ENCODE results near the gene CATSPERD.
A peak's percentile ranks its signal among the peaks of the same experiment; 100 is the strongest.

CATSPERD gene

DNA sequence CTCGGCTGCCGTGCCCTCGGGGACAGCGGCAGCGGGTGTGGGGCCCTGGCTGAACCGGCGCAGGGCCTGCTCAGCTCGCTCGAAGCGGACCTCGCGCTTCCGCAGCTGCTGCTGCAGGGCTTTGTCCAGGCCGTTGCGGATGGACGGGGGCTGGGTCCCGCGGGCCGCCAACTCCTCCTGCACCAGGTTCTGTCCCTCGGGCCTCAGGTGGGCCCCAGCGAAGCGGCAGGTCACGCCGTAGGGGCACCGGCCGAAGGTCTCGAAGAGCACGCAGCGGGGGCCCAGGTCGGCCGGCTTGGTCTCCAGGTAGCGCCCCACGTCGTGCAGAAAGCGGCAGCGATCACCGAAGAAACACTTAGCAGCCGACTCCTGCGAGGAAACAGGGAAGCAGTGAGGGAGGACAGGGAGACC lies 68.9 kb downstream of the CATSPERD start:
- DNase-seq: no peak

- DNase-seq: no peak
These were observed 69.6 kb downstream of the CATSPERD start for GRCh38 chr19:5789886-5790558.

DNA sequence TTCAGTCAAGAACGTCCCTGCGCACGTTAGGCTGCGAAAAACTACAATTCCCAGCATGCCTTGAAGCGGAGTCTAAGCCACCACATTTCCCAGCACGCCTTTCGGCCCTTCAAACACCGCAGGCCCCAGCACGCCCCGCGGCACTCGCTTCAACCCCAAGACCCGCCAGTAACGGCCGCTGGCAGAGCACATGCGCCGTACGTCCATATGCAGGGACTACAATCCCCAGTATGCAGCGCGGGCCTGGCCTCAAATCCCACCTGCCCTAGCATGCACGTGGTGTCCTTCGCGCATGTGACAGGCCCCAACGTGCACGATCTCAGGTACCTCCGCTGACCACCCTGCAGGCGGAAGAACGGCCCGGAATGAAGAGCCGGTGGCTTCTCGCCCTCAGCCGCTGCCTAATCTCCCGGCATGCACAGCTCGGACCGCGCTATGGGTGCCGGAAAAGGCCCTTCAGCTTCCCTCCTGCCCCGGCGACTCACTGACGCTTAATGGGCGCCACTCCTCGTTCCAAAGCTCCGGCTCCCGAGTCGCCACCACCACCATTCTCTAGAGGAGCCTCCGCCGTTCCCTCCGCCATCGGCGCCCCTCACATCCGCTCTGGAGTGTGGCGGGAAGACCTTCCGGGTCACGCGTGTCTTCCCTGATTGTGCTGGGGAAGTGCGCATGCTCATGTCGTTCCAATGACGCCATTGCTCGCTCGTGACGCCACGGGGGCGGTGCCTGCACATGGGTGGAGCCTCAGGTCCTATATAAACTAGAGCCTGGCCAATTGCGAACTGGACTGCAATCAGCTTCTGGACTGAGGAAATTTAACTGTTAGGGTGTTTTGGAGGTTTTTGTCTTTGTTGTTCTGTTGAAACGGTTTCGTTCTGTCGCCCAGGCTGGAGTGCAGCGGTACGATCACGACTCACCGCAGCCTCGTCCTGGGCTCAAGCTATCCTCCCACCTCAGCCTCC lies 70.4 kb downstream of the CATSPERD start, which contains the start of gene DUS3L:
DUS3L (minus strand) TSS at position 605 of the 962 bp plus-strand sequence; CDS start at position 583, 22 bp downstream.
- DNase-seq: peak; percentile 95

GRCh38 chr19:5792224-5792623 lies 71.8 kb downstream of the CATSPERD start:
- no peak for DNase-seq

- no peak for DNase-seq
These were observed 72.8 kb downstream of the CATSPERD start for GRCh38 chr19:5793188-5793587.

- DNase-seq: no peak
These were observed 75.0 kb downstream of the CATSPERD start for GRCh38 chr19:5795382-5795919.

DNA sequence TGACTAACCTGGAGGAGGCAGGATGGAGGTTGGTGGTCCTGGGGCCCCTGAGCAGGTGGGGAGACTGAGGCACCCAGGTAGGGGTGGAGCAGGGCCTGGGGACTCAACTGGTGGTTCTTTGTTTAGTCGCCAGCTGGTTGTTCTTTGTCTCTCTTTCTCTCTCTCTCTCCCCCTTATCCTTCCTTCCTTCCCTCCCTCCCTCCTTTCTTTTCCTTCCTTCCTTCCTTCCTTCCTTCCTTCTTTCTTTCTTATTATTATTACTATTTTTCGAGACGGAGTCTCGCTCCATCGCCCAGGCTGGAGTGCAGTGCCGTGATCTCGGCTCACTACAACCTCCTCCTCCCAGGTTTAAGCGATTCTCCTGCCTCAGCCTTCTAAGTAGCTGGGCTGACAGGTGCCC lies 77.8 kb downstream of the CATSPERD start:
- no peak for DNase-seq

- DNase-seq: no peak
These were observed 79.1 kb downstream of the CATSPERD start for GRCh38 chr19:5799247-5800241.

- no peak for DNase-seq
These were observed 80.2 kb downstream of the CATSPERD start for GRCh38 chr19:5800361-5801270.

- peak; percentile 15 for DNase-seq
These were observed 81.6 kb downstream of the CATSPERD start for GRCh38 chr19:5801796-5802619.

GRCh38 chr19:5803441-5803751 lies 83.0 kb downstream of the CATSPERD start:
- DNase-seq: no peak

DNA sequence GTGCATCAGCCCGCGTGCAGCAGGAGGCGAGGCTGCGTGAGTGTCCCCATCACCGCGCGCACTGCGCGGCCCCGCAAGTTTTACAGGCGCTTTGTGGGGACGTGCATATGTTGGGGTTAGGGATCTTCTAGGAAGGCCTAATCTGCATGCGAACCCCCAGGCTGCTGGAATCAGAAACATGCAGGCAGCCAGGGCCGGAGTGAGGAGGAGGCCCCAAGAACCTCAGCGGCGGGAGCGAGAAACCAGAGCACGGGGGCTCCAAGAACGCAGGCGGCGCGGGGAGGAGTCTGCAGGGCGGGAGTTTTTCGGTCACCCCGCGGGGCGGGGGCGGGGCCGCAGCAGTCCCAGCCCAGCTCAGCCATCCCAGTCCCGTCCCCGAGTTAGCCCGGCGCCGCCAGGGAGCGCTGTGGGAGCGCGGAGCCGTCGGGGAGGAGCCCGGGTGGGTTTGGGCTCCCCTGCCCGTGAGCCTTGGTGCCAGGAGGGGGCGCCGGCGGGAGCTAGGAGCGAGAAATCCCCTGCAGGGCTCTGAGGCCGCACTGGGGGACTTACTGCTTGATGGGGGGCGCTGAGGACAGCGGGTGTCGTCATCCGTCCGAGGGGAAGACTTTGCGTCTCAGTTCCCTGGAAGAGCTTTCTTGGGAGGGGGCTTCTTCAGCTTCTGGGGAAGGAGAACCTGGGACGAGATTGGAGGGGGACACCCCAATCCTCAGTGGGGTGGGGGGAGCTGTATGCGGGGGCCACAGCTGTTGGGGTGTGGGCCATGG lies 83.5 kb downstream of the CATSPERD start:
- DNase-seq: peak; percentile 92

- DNase-seq: peak; percentile 81
These were observed 84.4 kb downstream of the CATSPERD start, which contains the start of gene NRTN for GRCh38 chr19:5804516-5805461. NRTN (plus strand) TSS chr19:5805067; CDS start chr19:5824166, 19,099 bp downstream.

GRCh38 chr19:5805462-5806132 lies 85.2 kb downstream of the CATSPERD start:
- DNase-seq: peak; percentile 78

GRCh38 chr19:5806133-5806489 lies 85.7 kb downstream of the CATSPERD start:
- no peak for DNase-seq

DNA sequence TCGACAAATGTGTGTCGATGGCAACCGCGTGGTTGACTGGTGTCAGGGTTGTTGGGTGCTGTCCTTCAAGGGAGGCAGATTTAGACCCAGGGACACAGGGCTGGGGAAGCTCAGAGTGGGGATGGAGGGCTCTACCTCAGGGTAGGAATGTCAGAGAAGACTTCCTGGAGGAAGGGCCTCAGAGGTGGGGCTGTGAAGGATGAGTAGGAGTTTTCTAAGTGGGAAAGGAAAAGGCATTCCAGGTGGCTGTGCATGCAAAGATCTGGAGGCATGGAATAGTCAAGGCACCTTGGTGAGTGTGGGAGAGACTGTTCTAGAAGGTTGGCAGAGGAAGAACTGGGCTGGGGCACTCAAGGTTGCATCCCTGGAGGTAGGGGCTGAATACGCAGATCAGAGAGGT lies 86.5 kb downstream of the CATSPERD start:
- DNase-seq: no peak

DNA sequence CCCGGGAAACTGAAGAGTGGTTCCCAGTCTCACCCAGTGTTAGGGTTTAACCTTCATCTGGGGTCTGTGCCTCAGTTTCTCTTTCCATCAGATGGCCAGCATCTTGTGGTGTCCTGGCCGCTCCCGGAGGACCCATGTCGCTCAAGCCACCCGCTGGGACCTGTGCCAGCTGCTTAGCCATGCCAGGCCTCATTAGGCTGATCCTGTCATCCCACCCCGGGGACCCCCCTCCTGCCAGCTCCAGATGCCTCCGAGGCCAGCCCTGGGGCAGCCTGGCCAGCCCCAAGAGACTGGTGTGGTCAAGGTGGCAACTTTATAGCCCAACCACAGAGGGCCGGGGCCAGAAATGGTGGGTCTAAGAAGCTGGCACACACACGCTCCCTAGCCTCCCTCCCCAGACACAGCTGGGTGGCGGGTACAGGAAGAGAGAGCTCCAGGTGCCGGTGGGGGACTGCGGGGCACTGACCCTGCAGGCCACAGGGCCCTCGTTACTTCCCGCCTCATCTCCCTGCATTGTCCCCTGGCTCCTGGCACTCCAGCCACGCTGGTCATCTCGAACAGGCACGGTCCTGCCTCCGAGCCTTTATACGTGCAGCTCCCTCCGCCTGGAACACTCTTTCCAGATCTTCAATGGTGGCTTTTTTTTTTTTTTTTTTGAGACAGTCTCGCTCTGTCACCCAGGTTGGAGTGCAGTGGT lies 87.8 kb downstream of the CATSPERD start:
- DNase-seq: no peak

Data from CD4-positive, alpha-beta T cell treated with Interleukin-17A for 4 hours (primary cell).